Thoracic aorta (tissue), 2 donors: ENCODE data around the gene DPAGT1. TPM values are rescaled to one million over a fixed set of nuclear protein-coding genes. Genes with fewer than 3 reads are reported as not detected.

Source experiments
- ATAC-seq: fragments of 150-250 bp; one replicate; pipeline ENCODE4 v1.8.0; 2017; ENCODE audit warnings: low read depth; ENCODE audit not compliant: insufficient number of reproducible peaks, low FRiP score
- DNase-seq: peaks from one replicate; pipeline ENCODE4 v3.0.0-alpha.2; 2020; ENCODE audit warnings: low spot score
- H3K27ac ChIP-seq, 2 donors: fragments of 200-600 bp; sonication (generic); 1 replicate in 1 of 2; 2 replicates in 1 of 2; pipeline ENCODE4 v1.5.1; 2016; ENCODE audit warnings: mild to moderate bottlenecking in 2 of 2, moderate library complexity in 2 of 2
- H3K27me3 ChIP-seq: fragments of 200-600 bp; sonication (generic); replicated peaks from 2 replicates; pipeline ENCODE4 v1.6.0; 2016; ENCODE audit warnings: mild to moderate bottlenecking; ENCODE audit not compliant: insufficient read depth
- H3K36me3 ChIP-seq: fragments of 200-600 bp; sonication (generic); one replicate; pipeline ENCODE4 v1.5.1; 2016
- H3K4me1 ChIP-seq, 2 donors: fragments of 200-600 bp; sonication (generic); 1 replicate in 1 of 2; 2 replicates in 1 of 2; pipeline versions ENCODE4 v1.5.1 to v1.6.0; 2016; ENCODE audit warnings: low read depth in 2 of 2, mild to moderate bottlenecking in 1 of 2; ENCODE audit not compliant: control insufficient read depth in 1 of 2
- H3K4me3 ChIP-seq: fragments of 200-600 bp; sonication (generic); 2 replicates; pipeline ENCODE4 v1.5.1; 2016; ENCODE audit warnings: mild to moderate bottlenecking
- H3K9me3 ChIP-seq: fragments of 200-600 bp; sonication (generic); 2 replicates; pipeline ENCODE4 v1.5.1; 2016
- CTCF ChIP-seq: fragments of 200-600 bp; sonication (generic); IDR thresholded peaks from one replicate; pipeline ENCODE4 v1.5.1; 2019; ENCODE audit warnings: antibody characterized with exemption
- total RNA-seq, 2 donors: library from RNA; depleted of rRNA; stranded (reverse); fragments of >200 nt; gene quantifications; one replicate each; pipeline versions ENCODE4 v1.1.0 to v1.2.3, GENCODE V29; 2016

DPAGT1 gene
- total RNA-seq, 2 donors from 2014 or later, result 21.4 to 44.3 TPM

GRCh38 chr11:119055901-119056300 lies 45.8 kb downstream of the DPAGT1 start:
- H3K27me3 ChIP-seq, result no peaks in the 10 kb centered on the region
- H3K27ac ChIP-seq, result peak overlapping the region in 1 of 2 donors; percentile 3
- TF ChIP-seq CTCF, result no peak
- H3K9me3 ChIP-seq, result no peaks in the 10 kb centered on the region
- ATAC-seq, result no peak
- peak overlapping the region; percentile 81 for H3K4me3 ChIP-seq
- peaks cover 25% of the 10 kb centered on the region for H3K36me3 ChIP-seq
- no peak for DNase-seq
- H3K4me1 ChIP-seq, result peaks cover 16 to 23% of the 10 kb centered on the region in 2 donors

- DNase-seq (no peak), ATAC-seq (no peak)
- peaks cover 35% of the 10 kb centered on the region for H3K36me3 ChIP-seq
- no peaks in the 10 kb centered on the region for H3K9me3 ChIP-seq
- H3K4me1 ChIP-seq, result peaks cover 16 to 23% of the 10 kb centered on the region in 2 donors
- no peak for TF ChIP-seq CTCF
- no peaks in the 10 kb centered on the region for H3K27me3 ChIP-seq
- no peak overlapping the region for H3K4me3 ChIP-seq
- H3K27ac ChIP-seq, result no peak overlapping the region
These were observed 47.2 kb downstream of the DPAGT1 start for GRCh38 chr11:119054418-119054817.

- Histone ChIP-seq H3K36me3 (peaks cover 57% of the 10 kb centered on the region), H3K27me3 (no peaks in the 10 kb centered on the region), H3K27ac (no peak overlapping the region), H3K9me3 (no peaks in the 10 kb centered on the region), H3K4me1 (peaks cover 10 to 17% of the 10 kb centered on the region in 2 donors), H3K4me3 (no peak overlapping the region)
- no peak for DNase-seq
- ATAC-seq, result no peak
- TF ChIP-seq CTCF, result no peak
These were observed 49.4 kb downstream of the DPAGT1 start for GRCh38 chr11:119052163-119052814.

- Histone ChIP-seq H3K4me1 (peaks cover 10 to 17% of the 10 kb centered on the region in 2 donors), H3K27ac (no peak overlapping the region), H3K9me3 (no peaks in the 10 kb centered on the region), H3K36me3 (peaks cover 60% of the 10 kb centered on the region), H3K27me3 (no peaks in the 10 kb centered on the region), H3K4me3 (no peak overlapping the region)
- TF ChIP-seq CTCF, result no peak
- no peak for DNase-seq
- no peak for ATAC-seq
These were observed 50.1 kb downstream of the DPAGT1 start for GRCh38 chr11:119051440-119052162.

GRCh38 chr11:119049081-119049480 lies 52.6 kb downstream of the DPAGT1 start:
- Histone ChIP-seq H3K27me3 (no peaks in the 10 kb centered on the region), H3K27ac (no peak overlapping the region), H3K4me3 (no peak overlapping the region), H3K9me3 (no peaks in the 10 kb centered on the region), H3K4me1 (no peaks in the 10 kb centered on the region), H3K36me3 (peaks cover 70% of the 10 kb centered on the region)
- no peak for TF ChIP-seq CTCF
- ATAC-seq (no peak), DNase-seq (no peak)
